SHP77 treated with DMSO at 0.1 percent for 48 hours (cell line): Measurements from ENCODE around the gene CMSS1.

ENCODE experiments used
- DNase-seq: peaks from one replicate; lab custom pipeline; 2025; lab: John Stamatoyannopoulos, UW

Gene CMSS1

DNA sequence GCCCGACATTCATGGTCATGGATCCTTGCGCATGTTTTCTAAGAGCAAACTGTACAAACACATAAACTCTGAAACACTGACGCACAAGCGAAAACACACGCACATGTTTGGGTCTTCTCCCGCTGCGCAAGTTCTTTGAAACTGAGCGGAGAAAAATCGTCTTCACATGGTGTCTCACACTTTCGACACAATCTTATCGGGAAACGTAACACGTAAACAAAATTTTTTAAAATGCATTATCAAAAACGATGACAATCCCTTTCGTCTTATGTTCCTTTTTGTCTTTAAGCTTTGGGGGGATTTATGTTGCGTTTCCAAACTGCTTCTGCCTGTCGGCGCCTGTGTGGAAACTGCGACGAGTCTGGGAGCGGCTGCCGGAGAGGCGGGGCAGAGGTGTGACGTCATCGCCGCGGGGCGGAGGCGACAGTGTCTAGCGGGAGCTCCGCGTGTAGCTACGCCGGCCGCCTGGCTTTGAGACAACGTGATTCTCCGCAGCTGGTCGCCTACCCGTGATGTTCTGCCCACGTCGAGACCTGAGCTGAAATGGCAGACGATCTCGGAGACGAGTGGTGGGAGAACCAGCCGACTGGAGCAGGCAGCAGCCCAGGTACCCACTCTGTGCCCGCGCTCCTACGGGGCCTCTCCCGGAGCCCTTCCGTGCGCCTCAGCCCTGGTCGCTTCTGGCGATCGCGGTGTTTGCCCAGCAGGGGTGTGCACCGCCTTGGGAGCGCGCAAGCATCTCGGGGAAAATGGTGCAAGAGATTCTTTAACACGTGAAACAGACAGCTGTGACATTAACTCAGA lies at the start of gene CMSS1:
Gene CMSS1, plus strand, starts transcription at position 426 of the 804 bp plus-strand sequence.
- peak; percentile 81 for DNase-seq

DNA sequence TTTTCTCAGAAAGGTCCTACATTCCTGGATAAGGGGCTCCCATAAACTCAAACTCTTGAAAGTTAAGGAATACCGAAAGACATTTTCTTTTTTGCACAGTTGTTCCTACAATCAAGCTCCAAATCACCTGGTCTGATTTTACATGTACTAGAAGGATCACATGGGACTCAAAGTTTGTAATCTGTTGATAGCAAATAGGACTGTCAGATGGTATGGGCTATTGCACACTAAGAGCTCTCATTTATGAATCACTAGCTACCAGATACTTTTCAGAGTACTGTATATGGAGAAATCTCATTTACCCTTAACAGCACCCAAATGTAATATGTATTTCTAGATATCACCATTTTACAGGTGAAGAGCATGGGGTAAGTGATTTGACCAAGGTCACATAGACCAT lies 49.5 kb upstream of the CMSS1 start:
- DNase-seq, result no peak

DNA sequence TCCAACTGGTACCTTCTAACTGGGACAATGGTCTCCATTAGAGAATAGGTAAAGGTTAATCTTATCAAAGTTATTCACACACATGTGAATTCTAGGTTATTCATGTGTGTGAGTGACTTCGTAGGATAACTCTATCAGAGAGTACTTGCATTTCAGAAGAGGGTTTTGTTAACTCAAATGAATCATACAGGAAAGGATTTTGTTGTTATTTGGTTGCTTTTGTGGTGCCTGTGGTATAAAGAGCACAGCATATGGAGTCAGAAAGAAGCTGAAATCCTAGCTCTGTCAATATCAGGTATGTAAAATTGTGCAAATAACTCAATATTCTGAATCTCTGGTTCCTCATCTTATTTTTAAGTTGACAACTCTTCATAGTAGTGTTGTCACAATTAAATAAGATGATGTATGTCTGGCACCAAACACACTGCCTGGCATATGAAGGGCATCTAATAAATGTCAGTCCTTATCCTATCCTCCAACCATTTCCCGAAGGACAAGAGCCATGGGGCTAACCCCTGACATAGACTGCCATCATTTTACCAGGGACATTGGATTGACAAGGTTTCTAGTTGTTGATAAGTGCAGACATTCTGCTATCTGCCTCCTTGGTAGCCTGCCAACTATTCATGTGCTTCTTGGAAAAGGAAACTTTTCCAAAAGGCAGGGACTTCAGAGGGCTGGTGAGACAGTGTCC lies 48.7 kb upstream of the CMSS1 start:
- DNase-seq, result no peak

DNA sequence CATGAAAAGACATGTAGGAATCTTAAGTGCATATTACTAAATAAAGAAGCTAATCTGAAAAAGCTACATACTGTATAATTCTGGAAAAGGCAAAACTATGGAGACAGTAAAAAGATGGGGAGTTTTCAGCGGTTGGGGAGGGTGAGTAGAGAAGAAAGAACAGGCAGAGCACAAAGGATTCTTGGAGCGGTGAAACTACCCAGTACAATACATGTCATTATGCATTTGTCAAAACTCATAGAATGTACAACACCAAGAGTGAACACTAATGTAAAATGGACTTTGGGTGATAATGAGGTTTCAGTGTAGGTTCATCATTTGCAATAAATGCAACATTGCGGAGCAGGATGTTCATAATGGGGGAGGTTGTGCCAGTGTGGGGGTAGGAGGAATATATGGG lies 45.5 kb upstream of the CMSS1 start:
- no peak for DNase-seq

DNA sequence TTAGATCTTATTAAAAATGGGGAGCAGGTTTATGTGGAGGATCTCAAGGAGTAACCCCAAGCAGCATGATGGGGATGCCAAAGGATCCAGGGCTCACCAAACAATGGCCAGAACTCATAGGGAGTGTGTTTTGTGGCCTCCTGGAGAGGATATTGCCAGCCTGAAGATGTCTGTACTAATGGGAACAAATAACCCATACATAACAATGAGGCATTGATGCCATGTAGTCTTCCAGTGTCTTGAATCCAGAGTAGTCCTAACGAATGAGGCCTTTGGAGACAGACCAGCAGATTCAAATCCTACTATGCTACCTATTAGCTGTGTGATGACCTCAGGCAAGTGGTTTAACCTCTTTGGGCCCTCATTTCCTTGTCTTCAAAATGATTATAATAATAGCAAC lies 45.0 kb upstream of the CMSS1 start:
- DNase-seq, result no peak

DNA sequence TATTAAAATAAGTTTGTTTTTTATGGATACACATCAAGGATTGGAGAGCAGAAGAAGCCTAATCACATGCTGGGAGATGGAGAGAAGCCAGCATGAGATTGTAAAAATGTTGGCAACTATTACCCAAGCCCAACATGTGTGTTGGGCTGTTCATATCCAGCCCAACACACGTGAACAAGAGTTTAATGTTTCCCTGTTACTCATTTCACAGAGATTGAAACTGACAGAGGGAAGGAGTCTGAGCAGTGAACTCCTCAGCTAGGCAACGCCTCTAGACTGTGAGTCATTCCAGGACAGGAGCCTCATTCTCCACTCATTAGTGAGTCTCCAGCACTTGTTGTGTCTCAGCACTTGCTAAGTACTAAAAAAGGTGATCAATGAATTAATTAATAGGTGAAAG lies 43.2 kb upstream of the CMSS1 start:
- DNase-seq, result no peak

DNA sequence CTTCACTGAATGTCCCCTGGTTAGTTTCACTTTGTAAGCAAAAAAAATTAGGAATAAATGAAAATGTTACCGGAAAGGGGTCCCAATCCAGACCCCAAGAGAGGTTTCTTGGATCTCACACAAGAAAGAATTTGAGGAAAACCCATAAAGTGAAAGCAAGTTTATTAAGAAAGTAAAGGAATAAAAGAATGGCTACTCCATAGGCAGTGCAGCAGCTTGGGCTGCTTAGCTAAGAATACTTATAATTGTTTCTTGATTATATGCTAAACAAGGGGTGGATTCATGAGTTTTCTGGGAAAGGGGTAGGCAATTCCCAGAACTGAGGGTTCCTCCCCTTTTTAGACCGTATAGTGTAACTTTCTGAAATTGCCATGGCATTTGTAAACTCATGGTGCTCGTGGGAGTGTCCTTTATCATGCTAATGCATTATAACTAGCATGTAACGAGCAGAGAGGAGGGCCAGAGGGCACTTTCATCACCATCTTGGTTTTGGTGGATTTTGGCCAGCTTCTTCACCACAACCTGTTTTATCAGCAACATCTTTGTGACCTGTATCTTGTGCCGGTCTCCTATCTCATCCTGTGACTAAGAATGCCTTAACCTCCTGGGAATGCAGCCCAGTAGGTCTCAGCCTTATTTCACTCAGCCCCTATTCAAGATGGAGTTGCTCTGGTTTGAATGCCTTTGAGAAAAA lies 41.0 kb upstream of the CMSS1 start:
- no peak for DNase-seq

DNA sequence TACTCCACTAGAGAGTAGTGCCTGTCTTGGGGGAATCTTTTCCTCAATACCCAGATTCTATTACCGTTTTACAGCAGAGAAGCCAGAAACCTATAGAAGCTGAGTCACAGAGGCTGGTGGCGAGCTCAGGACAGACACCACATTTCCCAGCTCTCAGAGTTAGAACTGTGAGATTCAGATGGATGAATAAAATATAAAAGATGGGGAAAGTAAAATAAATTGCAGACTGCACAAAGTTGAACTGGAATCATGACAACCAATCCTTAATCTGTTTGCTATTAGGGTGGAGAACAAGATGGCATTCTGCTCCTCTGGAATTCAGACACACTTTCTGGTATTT lies 40.5 kb upstream of the CMSS1 start:
- no peak for DNase-seq

DNA sequence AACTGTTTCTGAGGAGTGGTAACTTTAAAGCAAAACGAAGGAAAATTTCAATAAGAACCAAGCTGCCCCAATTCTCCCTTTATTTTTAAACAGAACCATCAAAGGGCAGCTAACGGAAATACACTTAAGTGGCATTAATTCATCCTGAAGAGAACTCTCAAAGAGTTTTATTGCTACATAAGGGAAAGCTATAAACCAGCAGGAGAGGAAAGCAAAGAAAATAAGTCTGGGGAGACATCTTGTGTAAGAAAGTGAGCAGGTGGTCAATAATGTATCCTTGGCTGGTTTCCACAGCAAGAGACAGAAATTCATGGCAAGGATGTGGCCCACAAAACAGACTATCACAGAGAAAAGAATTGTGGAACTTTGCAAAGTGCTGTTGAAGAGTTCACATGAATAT lies 40.0 kb upstream of the CMSS1 start:
- no peak for DNase-seq

DNA sequence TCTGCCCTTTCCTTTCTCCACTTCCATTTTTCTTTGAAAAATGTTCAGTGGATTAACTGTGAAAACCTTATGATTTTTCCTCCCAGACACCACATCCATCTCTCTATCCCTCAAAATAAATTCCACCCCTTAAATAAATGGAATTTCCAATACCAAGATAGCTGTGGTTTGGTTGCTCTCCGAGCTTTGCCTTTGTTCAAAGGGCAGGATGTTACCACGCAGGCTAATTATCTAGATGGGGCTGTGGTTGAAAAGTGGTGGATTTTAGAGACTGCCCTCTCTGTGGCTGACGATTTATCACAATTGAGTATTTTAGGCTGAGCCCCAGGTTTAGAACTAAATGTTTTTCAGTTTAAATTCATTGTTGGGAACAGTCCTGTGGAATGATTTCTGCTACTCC lies 36.9 kb upstream of the CMSS1 start:
- no peak for DNase-seq

DNA sequence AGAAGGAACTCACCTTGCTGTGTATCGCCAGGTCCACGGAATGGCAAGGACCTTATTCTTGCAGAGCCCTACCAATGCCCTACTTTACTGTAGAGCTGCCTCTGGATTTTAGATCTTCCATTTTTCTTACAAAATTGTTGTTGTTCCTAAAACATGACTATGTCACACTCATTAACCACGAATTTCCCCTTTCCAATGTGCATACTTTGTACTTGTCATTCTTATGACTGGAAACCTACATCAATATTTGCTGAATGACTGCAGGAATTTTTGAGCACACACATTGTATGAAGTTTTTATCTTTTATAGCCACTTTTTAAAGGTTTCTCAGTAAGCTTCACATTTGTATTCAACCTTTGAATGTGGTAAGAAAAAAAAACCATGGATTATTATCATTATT lies 35.9 kb upstream of the CMSS1 start:
- no peak for DNase-seq

DNA sequence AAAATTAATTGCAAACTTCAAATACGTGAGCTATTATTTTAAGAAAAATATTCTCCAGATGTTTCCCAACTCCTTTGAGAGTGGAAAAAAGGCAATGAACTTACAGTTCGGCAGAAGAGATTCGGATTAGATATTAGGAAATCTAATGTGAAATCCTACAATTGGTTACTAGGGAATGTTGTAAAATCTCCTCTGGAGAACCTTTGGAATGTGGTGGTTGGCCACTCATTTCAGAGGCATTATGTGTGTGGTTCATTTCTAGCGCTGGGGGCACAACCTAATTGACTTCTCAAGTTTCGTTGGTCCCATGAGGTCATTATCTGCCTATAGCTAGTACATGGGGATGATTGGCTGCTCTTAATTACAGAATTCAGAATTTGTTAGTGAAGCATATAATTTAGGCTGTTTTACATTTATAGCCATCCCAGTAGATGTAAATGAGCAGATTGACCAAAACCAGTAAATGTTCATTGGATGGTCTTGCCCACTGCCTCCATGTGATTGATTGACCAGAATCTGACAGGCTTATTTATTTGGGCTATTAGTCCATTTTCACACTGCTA lies 34.6 kb upstream of the CMSS1 start:
- no peak for DNase-seq

DNA sequence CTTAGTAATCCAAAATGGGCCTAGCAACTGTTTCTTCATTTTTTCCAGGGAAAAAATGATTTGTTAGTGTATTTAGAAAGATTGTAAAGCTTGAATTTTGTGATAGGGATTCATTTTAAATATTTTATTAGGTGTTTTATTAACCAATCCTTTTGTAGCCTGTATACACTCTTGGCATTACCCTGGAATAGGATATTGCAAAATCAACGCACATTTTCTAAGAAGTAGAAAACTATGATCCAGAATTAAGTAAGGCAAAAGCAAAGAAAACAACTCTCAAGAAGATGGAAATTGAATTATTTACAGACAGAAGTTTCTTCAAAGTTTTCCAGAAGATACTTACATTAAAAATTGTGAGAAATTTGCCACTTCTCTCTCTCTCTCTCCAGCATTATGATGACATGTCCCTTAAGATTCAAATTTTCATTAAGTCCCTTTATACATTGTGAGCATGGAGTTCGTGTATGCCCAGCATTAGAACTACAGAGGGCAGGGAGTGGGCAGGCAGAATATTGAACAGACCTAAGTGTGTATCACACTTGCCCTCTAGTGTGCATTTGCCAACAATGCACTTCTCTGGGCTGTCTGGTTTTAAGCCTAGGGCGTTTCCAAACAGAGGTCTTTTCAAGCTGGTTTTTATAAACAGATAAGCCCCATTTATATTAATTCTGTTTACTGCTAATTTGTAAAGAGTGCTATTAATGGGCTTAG lies 28.5 kb upstream of the CMSS1 start:
- peak; percentile 29 for DNase-seq

DNA sequence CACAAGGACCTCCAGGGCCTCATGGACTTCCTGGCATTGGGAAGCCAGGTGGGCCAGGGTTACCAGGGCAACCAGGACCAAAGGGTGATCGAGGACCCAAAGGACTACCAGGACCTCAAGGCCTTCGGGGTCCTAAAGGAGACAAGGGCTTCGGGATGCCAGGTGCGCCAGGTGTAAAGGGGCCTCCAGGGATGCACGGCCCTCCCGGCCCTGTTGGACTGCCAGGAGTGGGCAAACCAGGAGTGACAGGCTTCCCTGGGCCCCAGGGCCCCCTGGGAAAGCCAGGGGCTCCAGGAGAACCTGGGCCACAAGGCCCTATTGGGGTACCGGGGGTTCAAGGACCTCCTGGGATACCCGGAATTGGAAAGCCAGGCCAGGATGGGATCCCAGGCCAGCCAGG lies 23.2 kb upstream of the CMSS1 start:
- DNase-seq, result no peak

DNA sequence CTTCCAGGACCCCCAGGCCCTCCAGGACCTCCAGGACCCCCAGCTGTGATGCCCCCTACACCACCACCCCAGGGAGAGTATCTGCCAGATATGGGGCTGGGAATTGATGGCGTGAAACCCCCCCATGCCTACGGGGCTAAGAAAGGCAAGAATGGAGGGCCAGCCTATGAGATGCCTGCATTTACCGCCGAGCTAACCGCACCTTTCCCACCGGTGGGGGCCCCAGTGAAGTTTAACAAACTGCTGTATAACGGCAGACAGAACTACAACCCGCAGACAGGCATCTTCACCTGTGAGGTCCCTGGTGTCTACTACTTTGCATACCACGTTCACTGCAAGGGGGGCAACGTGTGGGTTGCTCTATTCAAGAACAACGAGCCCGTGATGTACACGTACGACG lies 22.1 kb upstream of the CMSS1 start:
- DNase-seq, result no peak

DNA sequence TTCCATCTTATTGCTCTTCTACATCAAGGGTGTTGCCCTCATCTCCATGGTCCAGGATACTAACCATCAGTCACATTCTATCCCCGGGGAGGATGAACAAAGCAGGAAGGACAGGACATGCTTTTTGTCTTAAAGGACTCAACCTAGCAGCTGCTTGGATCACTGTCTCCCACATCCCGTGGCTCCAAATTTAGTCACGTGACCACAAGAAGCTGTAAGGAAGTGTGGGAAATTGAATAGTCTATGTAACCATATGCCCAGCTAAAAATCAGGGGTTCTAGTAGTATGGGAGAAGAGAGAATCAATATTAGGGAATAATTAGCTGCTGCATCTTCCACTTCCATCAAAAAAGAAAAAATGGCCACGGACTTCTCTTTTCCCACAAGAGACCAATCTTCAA lies 18.2 kb upstream of the CMSS1 start:
- DNase-seq, result no peak

DNA sequence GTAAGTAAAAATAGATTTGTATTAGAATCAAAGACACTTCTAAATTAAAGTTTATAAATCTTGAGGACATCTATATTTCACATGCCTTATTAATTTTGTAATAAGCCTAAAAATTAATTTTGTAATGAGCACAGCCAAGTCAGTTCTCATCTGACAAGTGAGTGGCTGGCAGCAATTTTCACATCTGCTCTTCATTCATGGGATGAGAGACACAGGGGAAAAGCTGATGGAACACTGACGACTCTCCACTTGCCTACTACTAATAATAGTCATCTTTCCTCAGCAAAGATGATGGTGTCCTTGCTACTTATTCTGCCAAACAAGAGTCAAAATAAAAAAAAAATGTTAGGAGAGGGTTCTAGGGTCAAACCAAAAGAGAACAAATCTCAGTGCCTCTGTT lies 14.4 kb upstream of the CMSS1 start:
- DNase-seq, result no peak

DNA sequence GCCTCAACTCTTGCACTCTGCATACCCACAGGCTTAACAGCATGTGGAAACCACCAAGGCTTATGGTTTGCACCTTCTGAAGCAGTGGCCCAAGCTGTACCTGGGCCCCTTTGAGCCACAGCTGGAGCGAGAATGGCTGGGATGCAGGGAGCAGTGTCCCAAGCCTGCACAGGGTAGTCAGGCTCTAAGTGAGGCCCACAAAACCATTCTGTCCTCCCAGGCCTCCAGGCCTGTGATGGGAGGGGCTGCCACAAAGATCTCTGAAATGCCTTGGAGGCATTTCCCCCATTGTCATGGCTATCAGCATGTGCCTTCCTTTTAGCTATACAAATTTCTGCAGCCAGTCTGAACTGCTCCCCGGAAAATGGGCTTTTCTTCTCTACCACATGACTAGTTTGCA lies 12.5 kb upstream of the CMSS1 start:
- DNase-seq, result no peak

DNA sequence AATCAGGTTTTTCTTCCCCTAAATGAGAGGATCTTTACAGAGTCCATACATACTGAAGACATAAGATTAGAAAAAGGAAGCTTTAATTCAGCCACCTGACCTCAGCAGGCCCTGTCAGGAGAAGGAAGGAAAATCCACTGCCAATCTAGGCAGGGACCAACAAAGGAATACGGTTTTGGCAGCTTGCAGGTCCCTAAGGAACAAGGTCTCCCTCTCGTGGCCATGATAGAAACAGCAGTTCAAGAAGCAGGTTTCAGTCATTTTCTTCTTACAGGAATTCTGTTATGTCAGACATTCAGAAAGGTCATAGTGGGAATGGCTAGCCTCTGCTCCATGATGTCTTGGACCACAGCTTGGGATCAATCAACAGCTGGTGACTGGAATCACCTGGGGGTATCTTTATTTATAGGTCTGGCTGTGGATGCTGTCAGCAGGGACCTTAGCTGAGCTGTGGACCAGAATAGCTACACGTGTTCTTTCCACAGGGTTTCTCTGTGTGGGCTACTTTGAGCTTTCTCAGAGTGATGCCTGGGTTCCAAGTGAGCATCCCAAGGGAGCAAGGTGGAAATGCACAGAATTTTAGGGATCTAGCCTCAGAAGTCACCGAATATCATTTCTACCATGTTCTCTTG lies 9.4 kb upstream of the CMSS1 start:
- peak; percentile 29 for DNase-seq

DNA sequence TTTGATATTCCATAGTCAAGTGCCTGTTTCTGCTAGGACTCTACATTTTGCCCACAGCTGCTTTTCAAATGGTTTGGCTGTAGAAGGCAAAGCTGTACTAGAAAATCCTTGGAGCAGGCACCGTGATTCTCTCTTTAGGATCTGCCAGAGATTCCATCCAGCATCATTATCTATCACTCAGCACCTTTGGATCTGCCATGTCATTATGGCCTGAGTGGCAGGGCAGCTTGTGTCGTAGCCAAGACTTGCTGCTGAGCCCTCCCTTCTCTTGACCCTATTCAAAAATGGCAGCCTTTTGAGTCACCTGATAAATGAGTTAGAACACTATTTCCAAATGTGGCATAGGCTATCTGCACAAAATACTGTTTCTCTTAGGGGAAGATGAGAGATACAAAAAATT lies 8.1 kb upstream of the CMSS1 start:
- DNase-seq, result no peak

DNA sequence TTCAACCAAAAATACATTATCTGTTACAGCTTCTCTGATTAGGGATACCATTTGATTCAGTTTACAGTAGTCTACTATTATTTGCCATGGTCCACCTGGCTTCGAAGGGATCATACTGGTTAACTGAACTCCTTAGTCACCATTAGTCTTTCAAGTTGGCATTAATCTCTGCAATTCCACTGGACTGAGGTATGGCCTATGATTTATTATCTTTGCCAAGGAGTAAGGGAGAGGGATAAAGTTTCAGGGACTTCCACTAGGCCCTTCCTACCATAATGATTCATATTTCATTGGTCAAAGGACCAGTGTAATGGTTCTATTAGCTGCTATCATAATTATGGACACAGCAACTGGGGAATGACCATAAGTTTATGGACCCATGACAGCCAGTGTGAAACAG lies 7.3 kb upstream of the CMSS1 start:
- DNase-seq, result no peak

DNA sequence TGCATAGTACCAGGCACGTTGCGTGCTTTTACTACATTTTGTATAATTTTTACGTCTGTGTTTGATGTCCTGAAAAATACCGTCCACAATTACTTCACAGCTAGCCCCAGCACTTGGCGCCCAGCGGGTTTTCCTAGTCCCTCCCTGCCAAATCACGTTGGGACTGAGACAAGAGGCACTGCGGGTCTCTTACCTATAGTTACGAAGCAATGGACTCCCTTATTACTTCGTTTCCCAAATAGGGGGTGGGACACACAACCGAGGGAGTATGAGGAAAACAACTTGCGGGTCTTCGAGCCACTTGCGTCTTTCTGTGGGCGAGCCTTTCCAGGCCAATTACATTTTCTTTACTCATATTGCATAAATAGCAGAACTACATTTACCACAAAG lies 620 bp upstream of the CMSS1 start:
- DNase-seq, result no peak
